ENCODE results near the gene RIPK3. TPM values are rescaled to one million over a fixed set of nuclear protein-coding genes. Genes with fewer than 3 reads are reported as not detected.

Gene RIPK3
- total RNA-seq, 2 donors from 2014 or later = 1.9 to 7.6 TPM

GRCh38 chr14:24317141-24317928 lies 22.5 kb downstream of the RIPK3 start:
- no peak overlapping the region for H3K27ac ChIP-seq
- no peaks in the 10 kb centered on the region for H3K36me3 ChIP-seq
- no peak for TF ChIP-seq CTCF (IDR thresholded peaks at IDR 0.05)
- no peak for TF ChIP-seq POLR2AphosphoS5 (IDR thresholded peaks at IDR 0.05)
- TF ChIP-seq POLR2A (IDR thresholded peaks at IDR 0.05) = no peak
- no peak overlapping the region for H3K4me3 ChIP-seq
- H3K4me1 ChIP-seq (replicated peaks) = no peaks in the 10 kb centered on the region
- no peaks in the 10 kb centered on the region for H3K9me3 ChIP-seq
- WGBS = 87% methylated on average over 3 of the region's 3 CpGs
- intact Hi-C loops (cut with DNase I) = no loop called here
- DNase-seq (ENCODE audit: low spot score) = no peak
- peaks cover 4% of the 10 kb centered on the region for H3K27me3 ChIP-seq (replicated peaks; ENCODE audit: insufficient read depth)

DNA sequence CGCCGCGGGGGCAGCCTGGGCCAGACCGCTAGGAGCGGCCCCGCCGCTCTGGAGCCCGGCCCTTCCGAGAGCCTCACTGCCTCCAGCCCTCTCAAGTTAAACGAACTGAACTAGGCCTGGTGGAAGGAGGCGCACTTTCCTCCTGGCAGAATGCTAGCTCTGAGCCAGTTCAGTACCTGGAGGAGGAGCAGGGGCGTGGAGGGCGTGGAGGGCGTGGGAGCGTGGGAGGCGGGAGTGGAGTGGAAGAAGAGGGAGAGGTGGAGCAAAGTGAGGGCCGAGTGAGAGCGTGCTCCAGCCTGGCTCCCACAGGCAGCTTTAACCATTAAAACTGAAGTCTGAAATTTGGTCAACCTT lies 23.2 kb downstream of the RIPK3 start:
- no peak overlapping the region for H3K27ac ChIP-seq
- TF ChIP-seq POLR2A (IDR thresholded peaks at IDR 0.05) (no peak), POLR2AphosphoS5 (IDR thresholded peaks at IDR 0.05) (no peak), CTCF (IDR thresholded peaks at IDR 0.05) (no peak)
- H3K36me3 ChIP-seq = no peaks in the 10 kb centered on the region
- intact Hi-C loops (cut with DNase I) = no loop called here
- WGBS = 38% methylated on average over 18 of the region's 18 CpGs
- H3K27me3 ChIP-seq (replicated peaks; ENCODE audit: insufficient read depth) = peaks cover 4% of the 10 kb centered on the region
- no peak overlapping the region for H3K4me3 ChIP-seq
- no peak for DNase-seq (ENCODE audit: low spot score)
- no peaks in the 10 kb centered on the region for H3K4me1 ChIP-seq (replicated peaks)
- no peaks in the 10 kb centered on the region for H3K9me3 ChIP-seq

DNA sequence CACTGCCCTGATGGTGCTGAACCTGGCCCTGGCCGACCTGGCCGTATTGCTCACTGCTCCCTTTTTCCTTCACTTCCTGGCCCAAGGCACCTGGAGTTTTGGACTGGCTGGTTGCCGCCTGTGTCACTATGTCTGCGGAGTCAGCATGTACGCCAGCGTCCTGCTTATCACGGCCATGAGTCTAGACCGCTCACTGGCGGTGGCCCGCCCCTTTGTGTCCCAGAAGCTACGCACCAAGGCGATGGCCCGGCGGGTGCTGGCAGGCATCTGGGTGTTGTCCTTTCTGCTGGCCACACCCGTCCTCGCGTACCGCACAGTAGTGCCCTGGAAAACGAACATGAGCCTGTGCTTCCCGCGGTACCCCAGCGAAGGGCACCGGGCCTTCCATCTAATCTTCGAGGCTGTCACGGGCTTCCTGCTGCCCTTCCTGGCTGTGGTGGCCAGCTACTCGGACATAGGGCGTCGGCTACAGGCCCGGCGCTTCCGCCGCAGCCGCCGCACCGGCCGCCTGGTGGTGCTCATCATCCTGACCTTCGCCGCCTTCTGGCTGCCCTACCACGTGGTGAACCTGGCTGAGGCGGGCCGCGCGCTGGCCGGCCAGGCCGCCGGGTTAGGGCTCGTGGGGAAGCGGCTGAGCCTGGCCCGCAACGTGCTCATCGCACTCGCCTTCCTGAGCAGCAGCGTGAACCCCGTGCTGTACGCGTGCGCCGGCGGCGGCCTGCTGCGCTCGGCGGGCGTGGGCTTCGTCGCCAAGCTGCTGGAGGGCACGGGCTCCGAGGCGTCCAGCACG lies 23.8 kb downstream of the RIPK3 start:
- intact Hi-C loops (cut with DNase I) = no loop called here
- no peaks in the 10 kb centered on the region for H3K36me3 ChIP-seq
- H3K4me3 ChIP-seq = no peak overlapping the region
- H3K9me3 ChIP-seq = no peaks in the 10 kb centered on the region
- no peak for DNase-seq (ENCODE audit: low spot score)
- no peak overlapping the region for H3K27ac ChIP-seq
- WGBS = 38% methylated on average over 50 of the region's 70 CpGs
- TF ChIP-seq POLR2AphosphoS5 (IDR thresholded peaks at IDR 0.05) (no peak), CTCF (IDR thresholded peaks at IDR 0.05) (no peak)
- H3K27me3 ChIP-seq (replicated peaks; ENCODE audit: insufficient read depth) = peaks cover 4% of the 10 kb centered on the region
- no peaks in the 10 kb centered on the region for H3K4me1 ChIP-seq (replicated peaks)

DNA sequence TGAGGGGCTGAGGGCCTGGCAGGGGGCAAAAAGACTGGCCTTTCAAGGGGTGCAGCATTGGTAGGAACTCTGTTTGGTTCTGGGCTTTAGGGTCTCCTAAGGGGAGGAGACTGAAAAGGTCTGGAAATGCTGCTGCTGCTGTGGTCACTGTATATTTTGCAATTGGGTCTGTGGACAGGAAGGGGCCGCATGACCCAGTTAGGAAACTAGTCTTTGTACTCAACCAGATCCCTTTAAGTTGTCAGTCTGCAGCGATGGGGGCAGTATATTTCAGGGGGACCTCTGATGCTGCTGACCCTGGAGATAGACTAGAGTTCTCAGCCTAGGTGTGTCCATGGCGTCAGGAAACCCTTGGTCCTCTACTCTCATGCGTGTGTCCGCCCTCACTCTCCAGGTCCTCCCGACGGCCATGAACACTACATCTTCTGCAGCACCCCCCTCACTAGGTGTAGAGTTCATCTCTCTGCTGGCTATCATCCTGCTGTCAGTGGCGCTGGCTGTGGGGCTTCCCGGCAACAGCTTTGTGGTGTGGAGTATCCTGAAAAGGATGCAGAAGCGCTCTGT lies 24.5 kb downstream of the RIPK3 start:
- Histone ChIP-seq H3K4me3 (no peak overlapping the region), H3K27me3 (replicated peaks; ENCODE audit: insufficient read depth) (peaks cover 4% of the 10 kb centered on the region), H3K36me3 (no peaks in the 10 kb centered on the region), H3K4me1 (replicated peaks) (peaks cover 2% of the 10 kb centered on the region), H3K9me3 (no peaks in the 10 kb centered on the region), H3K27ac (no peak overlapping the region)
- 83% methylated on average over 10 of the region's 10 CpGs for WGBS
- no peak for DNase-seq (ENCODE audit: low spot score)
- TF ChIP-seq POLR2AphosphoS5 (IDR thresholded peaks at IDR 0.05) (no peak), POLR2A (IDR thresholded peaks at IDR 0.05) (no peak), CTCF (IDR thresholded peaks at IDR 0.05) (no peak)
- intact Hi-C loops (cut with DNase I) = no loop called here

All from prostate gland (tissue), 2 donors.